ENCODE measurements around the gene MT1B.

- TF ChIP-seq POLR2A (IDR thresholded peaks at IDR 0.05) (no peak), POLR2AphosphoS5 (IDR thresholded peaks at IDR 0.05) (no peak)
- TF ChIP-seq, protein P1, sequence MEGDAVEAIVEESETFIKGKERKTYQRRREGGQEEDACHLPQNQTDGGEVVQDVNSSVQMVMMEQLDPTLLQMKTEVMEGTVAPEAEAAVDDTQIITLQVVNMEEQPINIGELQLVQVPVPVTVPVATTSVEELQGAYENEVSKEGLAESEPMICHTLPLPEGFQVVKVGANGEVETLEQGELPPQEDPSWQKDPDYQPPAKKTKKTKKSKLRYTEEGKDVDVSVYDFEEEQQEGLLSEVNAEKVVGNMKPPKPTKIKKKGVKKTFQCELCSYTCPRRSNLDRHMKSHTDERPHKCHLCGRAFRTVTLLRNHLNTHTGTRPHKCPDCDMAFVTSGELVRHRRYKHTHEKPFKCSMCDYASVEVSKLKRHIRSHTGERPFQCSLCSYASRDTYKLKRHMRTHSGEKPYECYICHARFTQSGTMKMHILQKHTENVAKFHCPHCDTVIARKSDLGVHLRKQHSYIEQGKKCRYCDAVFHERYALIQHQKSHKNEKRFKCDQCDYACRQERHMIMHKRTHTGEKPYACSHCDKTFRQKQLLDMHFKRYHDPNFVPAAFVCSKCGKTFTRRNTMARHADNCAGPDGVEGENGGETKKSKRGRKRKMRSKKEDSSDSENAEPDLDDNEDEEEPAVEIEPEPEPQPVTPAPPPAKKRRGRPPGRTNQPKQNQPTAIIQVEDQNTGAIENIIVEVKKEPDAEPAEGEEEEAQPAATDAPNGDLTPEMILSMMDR (IDR thresholded peaks at IDR 0.05), result no peak
These were observed 37.1 kb upstream of the MT1B start for GRCh38 chr16:56614549-56614991.
